ENCODE results near the gene USP12.

The USP12 gene

GRCh38 chr13:27027086-27027667 is 144.4 kb downstream of the USP12 start:
- DNase-seq: no peak

DNA sequence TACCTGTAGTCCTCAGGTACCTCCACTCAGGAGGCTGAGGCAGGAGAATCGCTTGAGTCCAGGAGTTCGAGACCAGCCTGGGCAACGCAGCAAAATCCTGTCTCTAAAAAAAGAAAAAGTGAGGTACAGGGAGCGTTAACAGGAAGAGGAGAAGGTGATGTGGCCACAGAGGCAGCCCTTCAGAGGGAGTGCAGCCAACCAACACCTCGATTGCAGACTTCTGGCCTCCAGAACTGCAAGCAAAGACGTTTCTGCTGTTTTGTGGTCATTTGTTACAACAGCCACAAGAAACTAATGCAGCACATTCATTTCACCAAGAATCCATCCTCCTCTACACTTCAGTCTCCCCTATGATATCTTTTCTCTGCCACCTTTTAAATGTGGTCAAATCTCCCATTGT is 145.2 kb downstream of the USP12 start:
- DNase-seq: no peak

- DNase-seq: no peak
Measured at GRCh38 chr13:27024776-27025492, 146.7 kb downstream of the USP12 start.

- no peak for DNase-seq
Measured at GRCh38 chr13:27024074-27024461, 147.5 kb downstream of the USP12 start.

- no peak for DNase-seq
Measured at GRCh38 chr13:27023385-27024073, 148.1 kb downstream of the USP12 start.

- DNase-seq: no peak
Measured at GRCh38 chr13:27022571-27023311, 148.9 kb downstream of the USP12 start.

- DNase-seq: no peak
Measured at GRCh38 chr13:27020415-27020814, 151.2 kb downstream of the USP12 start.

GRCh38 chr13:27018882-27019281 is 152.7 kb downstream of the USP12 start:
- DNase-seq: no peak

- no peak for DNase-seq
Measured at GRCh38 chr13:27018344-27018861, 153.2 kb downstream of the USP12 start.

- DNase-seq: no peak
Measured at GRCh38 chr13:27016875-27017274, 154.7 kb downstream of the USP12 start.
